ENCODE data around the gene MAS1L.
"Not testable (repeated sequence)": the region's sequence is repeated elsewhere in the genome, so short reads cannot be mapped to it uniquely, and the experiment has no call there.

The MAS1L gene

GRCh38 chr6:29477923-29478450, 9.8 kb downstream of the MAS1L start:
- no peak for DNase-seq

GRCh38 chr6:29474996-29475395, 12.8 kb downstream of the MAS1L start:
- no peak for DNase-seq

DNA sequence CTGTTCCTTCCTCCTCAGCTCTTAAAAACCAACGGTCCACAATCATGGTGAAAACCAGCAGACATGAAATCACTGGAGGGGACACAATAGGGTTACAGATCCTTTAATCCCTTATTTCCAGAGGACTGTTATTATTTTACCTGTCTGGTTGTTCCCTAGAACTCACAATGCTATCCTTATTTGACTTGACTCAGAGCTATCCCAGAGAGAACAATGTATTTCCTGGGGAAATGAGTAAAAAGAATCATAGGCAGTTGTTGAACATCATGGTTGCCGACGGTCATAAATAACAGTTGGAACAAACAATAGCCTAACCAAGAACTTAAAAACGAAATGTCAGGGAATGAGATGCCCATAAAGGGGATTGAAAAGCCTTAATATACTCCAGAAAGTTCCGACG, 21.5 kb downstream of the MAS1L start:
- DNase-seq, result no peak

GRCh38 chr6:29465801-29466200, 22.0 kb downstream of the MAS1L start:
- DNase-seq, result no peak

- no peak for DNase-seq
Observed at GRCh38 chr6:29465279-29465678, 22.5 kb downstream of the MAS1L start.

GRCh38 chr6:29462022-29462421, 25.7 kb downstream of the MAS1L start:
- no peak for DNase-seq

GRCh38 chr6:29461021-29461814, 26.5 kb downstream of the MAS1L start:
- no peak for DNase-seq

GRCh38 chr6:29456971-29457370, 30.8 kb downstream of the MAS1L start, which contains the start of the genes OR11A1 and OR2H1:
Gene OR11A1, minus strand, starts transcription at chr6:29457071. Its CDS starts 29,430 bp downstream, at chr6:29427641.
Gene OR2H1, plus strand, starts transcription at chr6:29457155. Its CDS starts 4,615 bp downstream, at chr6:29461770.
- DNase-seq, result no peak

DNA sequence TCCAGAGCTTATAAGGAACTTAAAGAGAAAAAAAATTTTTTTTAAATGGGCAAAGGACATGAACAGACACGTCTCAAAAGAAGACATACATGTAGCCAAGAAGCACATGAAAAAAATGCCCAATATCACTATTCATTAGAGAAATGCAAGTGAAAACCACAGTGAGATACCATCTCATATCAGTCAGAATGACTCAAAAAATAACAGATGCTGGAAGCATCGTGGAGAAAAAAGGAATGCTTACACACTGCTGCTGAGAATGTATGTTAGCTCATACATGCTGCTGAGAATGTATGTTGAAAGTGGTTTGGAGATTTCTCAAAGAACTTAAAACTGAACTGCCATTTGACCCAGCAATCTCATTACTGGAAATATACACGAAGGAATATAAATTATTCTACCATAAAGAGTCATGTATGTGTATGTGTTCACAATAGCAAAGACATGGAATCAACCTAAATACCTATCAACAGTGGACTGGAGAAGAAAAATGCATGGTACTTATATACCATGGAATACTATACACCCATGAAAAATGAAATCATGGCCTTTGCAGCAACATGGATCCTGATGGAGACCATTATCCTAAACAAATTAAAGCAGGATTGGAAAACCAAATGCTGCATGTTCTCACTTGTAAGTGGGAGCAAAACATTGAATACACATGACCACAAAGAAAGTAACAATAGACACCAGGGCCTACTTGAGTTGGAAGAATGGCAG, 36.1 kb downstream of the MAS1L start:
- no peak for DNase-seq

DNA sequence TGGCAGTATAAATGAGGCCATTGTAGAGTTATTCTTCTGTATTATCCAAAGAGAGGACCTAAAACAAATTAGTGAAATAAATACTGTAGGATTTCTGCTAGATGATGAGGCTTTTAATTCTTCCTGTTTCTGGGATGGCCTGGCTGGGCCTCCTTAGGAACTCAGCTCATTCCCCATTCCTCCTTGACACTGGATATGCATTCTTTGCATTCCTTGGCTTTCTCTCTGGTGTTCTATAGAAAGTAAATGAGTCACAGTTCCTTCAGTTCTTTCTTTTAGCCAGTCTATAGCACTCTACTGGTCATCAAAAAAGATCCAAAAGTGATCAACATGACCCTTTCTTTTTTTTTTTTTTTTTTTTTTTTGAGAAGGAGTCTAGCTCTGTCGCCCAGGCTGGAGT, 40.1 kb downstream of the MAS1L start:
- DNase-seq, result no peak

DNA sequence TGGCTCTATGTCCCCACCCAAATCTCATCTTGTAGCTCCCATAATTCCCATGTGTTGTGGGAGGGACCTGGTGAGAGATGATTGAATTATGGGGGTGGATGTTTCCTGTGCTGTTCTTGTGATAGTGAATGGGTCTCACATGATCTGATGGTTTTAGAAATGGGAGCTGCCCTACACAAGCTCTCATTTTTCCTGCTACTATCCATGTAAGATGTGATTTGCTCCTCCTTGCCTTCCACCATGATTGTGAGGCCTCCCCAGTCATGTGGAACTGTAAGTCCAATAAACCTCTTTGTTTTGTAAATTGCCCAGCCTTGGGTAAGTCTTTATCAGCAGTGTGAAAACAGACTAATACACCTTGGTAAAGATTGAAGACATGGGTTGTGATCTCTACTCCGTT, 43.7 kb downstream of the MAS1L start:
- DNase-seq, result not testable (repeated sequence)

DNA sequence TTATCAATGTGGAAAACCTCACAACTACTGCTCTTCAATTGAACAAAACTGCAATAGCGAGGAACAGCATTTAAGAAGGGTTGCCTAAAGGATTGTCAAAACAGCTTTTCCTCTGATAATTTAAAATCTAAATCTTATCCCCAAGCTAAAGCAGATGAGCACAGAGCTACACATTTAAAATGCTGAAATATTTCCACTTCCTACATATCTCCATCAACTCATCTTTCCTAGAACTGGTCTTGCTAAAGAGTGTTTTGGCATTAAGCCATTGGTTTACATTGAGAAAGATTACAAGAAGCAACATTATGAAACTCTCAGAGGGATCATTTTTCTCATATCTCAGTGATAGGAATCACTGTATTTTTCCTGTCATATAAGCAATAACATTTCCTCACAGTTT, 45.0 kb downstream of the MAS1L start:
- no peak for DNase-seq

GRCh38 chr6:29439006-29439405, 48.8 kb downstream of the MAS1L start, which contains the start of gene OR10C1:
Gene OR10C1, plus strand, starts transcription at chr6:29439306. Its CDS starts 710 bp downstream, at chr6:29440016.
- no peak for DNase-seq

- not testable (repeated sequence) for DNase-seq
Observed at GRCh38 chr6:29436730-29437129, 51.0 kb downstream of the MAS1L start.
